GM12891 (cell line): ENCODE measurements around the gene RNF157. TPM values are rescaled to one million over a fixed set of nuclear protein-coding genes. Genes with fewer than 3 reads are reported as not detected.

Experiments used
- DNase-seq: peaks from one replicate; pipeline ENCODE4 v3.0.0; 2011; ENCODE audit warnings: low spot score; ENCODE audit not compliant: insufficient read length
- FAIRE-seq: peaks from 2 replicates; lab custom pipeline; 2011; peaks lifted over from hg19 to GRCh38; lab: Jason Lieb, UNC
- PAX5 ChIP-seq: IDR thresholded peaks from 2 replicates; pipeline ENCODE4 v1.6.1; 2011; ENCODE audit warnings: low read length, moderate library complexity, mild to moderate bottlenecking; ENCODE audit not compliant: insufficient read depth, severe bottlenecking
- POLR2A ChIP-seq: IDR thresholded peaks from 2 replicates; pipeline ENCODE4 v1.6.1; 2011; ENCODE audit warnings: low read depth, low read length, control low read depth
- POLR2AphosphoS5 ChIP-seq: IDR thresholded peaks from 2 replicates; pipeline ENCODE4 v1.6.1; 2011; ENCODE audit warnings: low read depth, low read length, control low read depth
- POU2F2 ChIP-seq: IDR thresholded peaks from 2 replicates; pipeline ENCODE4 v1.6.1; 2011; ENCODE audit warnings: low read depth, mild to moderate bottlenecking, control low read depth, low read length, moderate library complexity
- SPI1 ChIP-seq: IDR thresholded peaks from 2 replicates; pipeline ENCODE4 v1.6.1; 2011; ENCODE audit warnings: low read depth, low read length, control low read depth
- TAF1 ChIP-seq: IDR thresholded peaks from 2 replicates; pipeline ENCODE4 v1.6.1; 2011; ENCODE audit warnings: low read depth, low read length, control low read depth
- polyA plus RNA-seq: library from polyadenylated mRNA; unstranded; fragments of >200 nt; gene quantifications from one replicate; pipeline ENCODE4 v1.2.1, GENCODE V29; 2012; ENCODE audit warnings: low read depth, missing spikeins, inconsistent platforms; ENCODE audit not compliant: missing spikeins

Gene RNF157
- 0.47 TPM for polyA plus RNA-seq

- DNase-seq, result peak; percentile 74
Observed at GRCh38 chr17:76240461-76241203, at the start of gene RNF157. Gene RNF157 (minus strand): TSS chr17:76240493. CDS start chr17:76240240, 253 bp downstream.

GRCh38 chr17:76281573-76282371 lies 41.5 kb upstream of the RNF157 start:
- TF ChIP-seq SPI1, result no peak
- no peak for TF ChIP-seq POLR2AphosphoS5
- TF ChIP-seq TAF1, result no peak
- TF ChIP-seq PAX5, result no peak
- TF ChIP-seq POU2F2, result no peak
- TF ChIP-seq POLR2A, result no peak
- DNase-seq (no peak), FAIRE-seq (no peak)

More at GRCh38 chr17:76240461-76241203, at the start of gene RNF157:
- peak; percentile 90 for FAIRE-seq
- TF ChIP-seq POLR2AphosphoS5 (no peak), POU2F2 (no peak), TAF1 (no peak)

- FAIRE-seq (no peak), DNase-seq (no peak)
- TF ChIP-seq POLR2A, result no peak
- TF ChIP-seq POLR2AphosphoS5, result no peak
- no peak for TF ChIP-seq TAF1
- no peak for TF ChIP-seq SPI1
- TF ChIP-seq POU2F2, result no peak
- TF ChIP-seq PAX5, result no peak
Observed at GRCh38 chr17:76280650-76281049, 40.4 kb upstream of the RNF157 start.

GRCh38 chr17:76279742-76280287 lies 39.5 kb upstream of the RNF157 start:
- FAIRE-seq, result no peak

GRCh38 chr17:76278952-76279741 lies 38.9 kb upstream of the RNF157 start:
- DNase-seq, result peak; percentile 92
- no peak for TF ChIP-seq SPI1
- no peak for TF ChIP-seq POLR2AphosphoS5
- TF ChIP-seq POLR2A, result no peak
- no peak for TF ChIP-seq PAX5
- no peak for TF ChIP-seq POU2F2
- no peak for TF ChIP-seq TAF1
- peak; percentile 86 for FAIRE-seq

More at GRCh38 chr17:76279742-76280287, 39.5 kb upstream of the RNF157 start:
- no peak for DNase-seq
- no peak for TF ChIP-seq PAX5

GRCh38 chr17:76278268-76278908 lies 38.1 kb upstream of the RNF157 start:
- TF ChIP-seq TAF1 (no peak), POU2F2 (no peak), POLR2A (no peak), POLR2AphosphoS5 (no peak), PAX5 (no peak), SPI1 (no peak)
- DNase-seq, result no peak
- no peak for FAIRE-seq

- FAIRE-seq (peak; percentile 82), DNase-seq (no peak)
- TF ChIP-seq POLR2AphosphoS5 (no peak), PAX5 (no peak), SPI1 (no peak), POU2F2 (no peak), TAF1 (no peak), POLR2A (no peak)
Observed at GRCh38 chr17:76277300-76278267, 37.3 kb upstream of the RNF157 start.

GRCh38 chr17:76276461-76277299 lies 36.4 kb upstream of the RNF157 start:
- TF ChIP-seq SPI1 (no peak), POU2F2 (no peak), POLR2AphosphoS5 (no peak), POLR2A (no peak), PAX5 (no peak), TAF1 (no peak)
- FAIRE-seq (no peak), DNase-seq (no peak)
